Measurements from ENCODE around the gene YEATS2.
"Not testable (repeated sequence)": the region's sequence is repeated elsewhere in the genome, so short reads cannot be mapped to it uniquely, and the experiment has no call there.

Gene YEATS2

GRCh38 chr3:183777016-183777618 lies 79.5 kb downstream of the YEATS2 start:
- no peak overlapping the region for H3K4me3 ChIP-seq (ENCODE audit: low read length)
- no peak for TF ChIP-seq ZNF274 (IDR thresholded peaks at IDR 0.05; ENCODE audit: low read depth, low read length)

GRCh38 chr3:183779896-183780465 lies 82.4 kb downstream of the YEATS2 start:
- TF ChIP-seq ZNF274 (IDR thresholded peaks at IDR 0.05; ENCODE audit: low read depth, low read length), result no peak

GRCh38 chr3:183781246-183781645 lies 83.6 kb downstream of the YEATS2 start:
- no peak overlapping the region for H3K4me3 ChIP-seq (ENCODE audit: low read length)
- no peak for TF ChIP-seq ZNF274 (IDR thresholded peaks at IDR 0.05; ENCODE audit: low read depth, low read length)

More at GRCh38 chr3:183779896-183780465, 82.4 kb downstream of the YEATS2 start:
- H3K4me3 ChIP-seq (ENCODE audit: low read length), result no peak overlapping the region

- TF ChIP-seq ZNF274 (IDR thresholded peaks at IDR 0.05; ENCODE audit: low read depth, low read length), result no peak
- H3K4me3 ChIP-seq (ENCODE audit: low read length), result no peak overlapping the region
These were observed 85.1 kb downstream of the YEATS2 start for GRCh38 chr3:183782576-183783276.

GRCh38 chr3:183784503-183784902 lies 86.9 kb downstream of the YEATS2 start:
- H3K4me3 ChIP-seq (ENCODE audit: low read length), result not testable (repeated sequence)

GRCh38 chr3:183789826-183790225 lies 92.2 kb downstream of the YEATS2 start:
- no peak for TF ChIP-seq ZNF274 (IDR thresholded peaks at IDR 0.05; ENCODE audit: low read depth, low read length)
- no peak overlapping the region for H3K4me3 ChIP-seq (ENCODE audit: low read length)

GRCh38 chr3:183790700-183791099 lies 93.1 kb downstream of the YEATS2 start:
- no peak overlapping the region for H3K4me3 ChIP-seq (ENCODE audit: low read length)
- no peak for TF ChIP-seq ZNF274 (IDR thresholded peaks at IDR 0.05; ENCODE audit: low read depth, low read length)

GRCh38 chr3:183792976-183793375 lies 95.4 kb downstream of the YEATS2 start:
- H3K4me3 ChIP-seq (ENCODE audit: low read length), result no peak overlapping the region
- no peak for TF ChIP-seq ZNF274 (IDR thresholded peaks at IDR 0.05; ENCODE audit: low read depth, low read length)

GRCh38 chr3:183794452-183794851 lies 96.9 kb downstream of the YEATS2 start:
- H3K4me3 ChIP-seq (ENCODE audit: low read length), result no peak overlapping the region
- TF ChIP-seq ZNF274 (IDR thresholded peaks at IDR 0.05; ENCODE audit: low read depth, low read length), result no peak

- TF ChIP-seq ZNF274 (IDR thresholded peaks at IDR 0.05; ENCODE audit: low read depth, low read length), result no peak
- H3K4me3 ChIP-seq (ENCODE audit: low read length), result no peak overlapping the region
These were observed 98.8 kb downstream of the YEATS2 start for GRCh38 chr3:183796372-183796771.

- no peak overlapping the region for H3K4me3 ChIP-seq (ENCODE audit: low read length)
These were observed 100.4 kb downstream of the YEATS2 start for GRCh38 chr3:183797996-183798395.

GRCh38 chr3:183799461-183799860 lies 101.9 kb downstream of the YEATS2 start:
- H3K4me3 ChIP-seq (ENCODE audit: low read length), result no peak overlapping the region
- TF ChIP-seq ZNF274 (IDR thresholded peaks at IDR 0.05; ENCODE audit: low read depth, low read length), result no peak

More at GRCh38 chr3:183797996-183798395, 100.4 kb downstream of the YEATS2 start:
- no peak for TF ChIP-seq ZNF274 (IDR thresholded peaks at IDR 0.05; ENCODE audit: low read depth, low read length)

- TF ChIP-seq ZNF274 (IDR thresholded peaks at IDR 0.05; ENCODE audit: low read depth, low read length), result no peak
- no peak overlapping the region for H3K4me3 ChIP-seq (ENCODE audit: low read length)
These were observed 102.8 kb downstream of the YEATS2 start for GRCh38 chr3:183800243-183800863.

- H3K4me3 ChIP-seq (ENCODE audit: low read length), result no peak overlapping the region
- TF ChIP-seq ZNF274 (IDR thresholded peaks at IDR 0.05; ENCODE audit: low read depth, low read length), result no peak
These were observed 104.0 kb downstream of the YEATS2 start for GRCh38 chr3:183801601-183802000.

- no peak for TF ChIP-seq ZNF274 (IDR thresholded peaks at IDR 0.05; ENCODE audit: low read depth, low read length)
These were observed 105.4 kb downstream of the YEATS2 start for GRCh38 chr3:183802989-183803388.

More at GRCh38 chr3:183802989-183803388, 105.4 kb downstream of the YEATS2 start:
- H3K4me3 ChIP-seq (ENCODE audit: low read length), result no peak overlapping the region
